SK-N-MC (cell line): Measurements from ENCODE around the gene LHFPL6.

ENCODE experiments used
- DNase-seq: peaks from one replicate; pipeline ENCODE4 v3.0.0-alpha.2; 2011; ENCODE audit warnings: low read depth, low spot score
- H3K27ac ChIP-seq: fragments of 200-600 bp; sonication (generic); 2 replicates; pipeline ENCODE4 v1.5.1; 2016; ENCODE audit warnings: mixed run types
- H3K36me3 ChIP-seq: fragments of 200-600 bp; sonication (generic); 2 replicates; pipeline ENCODE4 v1.6.1; 2017; ENCODE audit warnings: antibody characterized with exemption, low read length, mixed read lengths; ENCODE audit not compliant: insufficient read depth
- H3K4me3 ChIP-seq: fragments of 200-600 bp; sonication (generic); 2 replicates; pipeline ENCODE4 v1.5.1; 2016
- H3K9ac ChIP-seq: fragments of 200-600 bp; sonication (generic); 2 replicates; pipeline ENCODE4 v1.8.0; 2017; ENCODE audit warnings: mixed run types, mixed read lengths; ENCODE audit not compliant: insufficient read length
- H3K9me3 ChIP-seq: fragments of 200-600 bp; sonication (generic); 2 replicates; pipeline ENCODE4 v1.6.1; 2017; ENCODE audit warnings: low read depth, mild to moderate bottlenecking, antibody characterized with exemption, low read length, moderate library complexity, mixed read lengths
- EZH2 ChIP-seq: fragments of 200-600 bp; sonication (generic); IDR thresholded peaks from one replicate; pipeline ENCODE4 v1.6.1; 2017; ENCODE audit warnings: antibody characterized with exemption
- FOXP2 ChIP-seq: optimal IDR thresholded peaks from 2 replicates; pipeline ENCODE3; 2011; ENCODE audit warnings: mild to moderate bottlenecking, moderate library complexity; ENCODE audit not compliant: insufficient read depth; ENCODE audit errors: extremely low read length, control extremely low read depth
- POLR2AphosphoS5 ChIP-seq: IDR thresholded peaks from 2 replicates; pipeline ENCODE4 v1.6.1; 2012; ENCODE audit warnings: mild to moderate bottlenecking, low read depth, low read length, borderline replicate concordance

The LHFPL6 gene

DNA sequence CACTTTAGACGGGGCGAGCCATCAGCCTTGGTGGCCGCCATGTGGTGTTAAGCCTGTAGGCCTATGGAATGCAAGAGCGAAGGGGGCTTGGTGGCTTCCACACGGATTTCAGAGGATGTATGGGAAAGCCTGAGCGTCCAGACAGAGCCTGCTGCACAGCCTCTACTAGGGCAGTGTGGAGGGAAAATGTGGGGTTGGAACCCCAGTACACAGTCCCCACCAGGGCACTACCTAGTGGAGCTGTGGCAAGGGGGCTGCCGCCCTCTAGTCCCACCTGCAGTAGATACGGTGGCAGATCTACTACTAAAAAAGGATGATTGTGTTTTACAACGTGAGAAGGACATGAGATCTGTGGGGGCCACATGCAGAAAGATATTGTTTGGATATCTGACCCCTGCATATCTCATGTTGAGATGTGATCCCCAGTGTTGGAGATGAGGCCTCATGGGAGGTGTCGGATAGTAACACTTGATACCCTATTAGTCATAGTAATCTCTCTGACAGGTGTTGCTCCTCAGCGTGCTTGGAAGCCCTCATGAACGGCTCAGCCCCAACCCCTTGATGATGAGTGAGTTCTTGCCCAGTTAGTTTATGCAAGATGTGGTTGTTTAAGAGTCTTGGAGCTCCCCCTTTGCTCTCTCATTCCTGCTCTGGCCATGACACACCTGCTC lies 45.6 kb downstream of the LHFPL6 start:
- Histone ChIP-seq H3K9ac (no peak overlapping the region), H3K9me3 (no peaks in the 10 kb centered on the region), H3K36me3 (peaks cover 13% of the 10 kb centered on the region; the same call in 1 of the 2 replicates), H3K27ac (no peak overlapping the region), H3K4me3 (no peak overlapping the region)
- DNase-seq = no peak
- TF ChIP-seq POLR2AphosphoS5 (no peak), EZH2 (no peak), FOXP2 (no peak)

DNA sequence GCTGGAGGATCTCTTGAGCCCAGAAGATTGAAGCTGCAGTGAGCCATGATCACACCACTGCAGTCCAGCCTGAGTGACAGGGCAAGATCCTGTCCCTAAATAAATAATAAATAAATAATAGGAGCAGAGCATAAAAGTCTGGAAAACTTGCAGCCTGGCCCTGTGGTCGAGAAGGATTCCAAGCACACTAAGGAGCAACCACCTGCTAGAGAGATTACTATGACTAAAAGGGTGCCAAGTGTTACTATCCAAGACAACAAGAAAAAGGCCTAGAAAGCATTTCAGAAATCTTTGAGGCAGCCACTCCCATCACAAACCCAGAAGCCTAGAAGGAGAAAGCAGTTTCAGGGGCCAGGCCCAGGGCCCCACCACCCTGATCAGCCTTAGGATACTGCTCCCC lies 46.1 kb downstream of the LHFPL6 start:
- Histone ChIP-seq H3K4me3 (no peak overlapping the region), H3K36me3 (peaks cover 19% of the 10 kb centered on the region; the same call in 1 of the 2 replicates), H3K27ac (no peak overlapping the region), H3K9me3 (no peaks in the 10 kb centered on the region), H3K9ac (no peak overlapping the region)
- TF ChIP-seq POLR2AphosphoS5 (no peak), FOXP2 (no peak), EZH2 (no peak)
- DNase-seq = no peak

DNA sequence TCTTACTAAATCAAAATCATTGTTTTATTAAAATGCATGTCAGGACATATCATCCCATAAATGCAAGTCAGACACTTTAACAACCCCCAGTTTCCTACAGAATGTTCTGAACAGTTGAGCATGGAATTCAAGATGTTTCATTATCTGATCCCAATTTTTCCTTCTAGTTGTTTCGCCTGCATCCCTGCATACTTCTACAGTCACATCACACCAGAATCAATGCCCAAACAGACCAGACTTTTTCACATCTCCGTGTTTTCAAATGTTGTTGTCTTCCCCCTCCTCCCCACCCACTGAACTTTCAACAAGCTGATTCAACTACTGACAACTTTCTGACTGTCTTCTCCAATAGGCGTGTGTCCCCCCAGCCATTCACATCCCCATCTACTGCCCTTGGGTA lies 48.6 kb downstream of the LHFPL6 start:
- DNase-seq = no peak
- Histone ChIP-seq H3K4me3 (no peak overlapping the region), H3K9ac (no peak overlapping the region), H3K9me3 (no peaks in the 10 kb centered on the region), H3K36me3 (peaks cover 31% of the 10 kb centered on the region; the same call in 1 of the 2 replicates), H3K27ac (no peak overlapping the region)
- TF ChIP-seq FOXP2 (no peak), POLR2AphosphoS5 (no peak), EZH2 (no peak)

DNA sequence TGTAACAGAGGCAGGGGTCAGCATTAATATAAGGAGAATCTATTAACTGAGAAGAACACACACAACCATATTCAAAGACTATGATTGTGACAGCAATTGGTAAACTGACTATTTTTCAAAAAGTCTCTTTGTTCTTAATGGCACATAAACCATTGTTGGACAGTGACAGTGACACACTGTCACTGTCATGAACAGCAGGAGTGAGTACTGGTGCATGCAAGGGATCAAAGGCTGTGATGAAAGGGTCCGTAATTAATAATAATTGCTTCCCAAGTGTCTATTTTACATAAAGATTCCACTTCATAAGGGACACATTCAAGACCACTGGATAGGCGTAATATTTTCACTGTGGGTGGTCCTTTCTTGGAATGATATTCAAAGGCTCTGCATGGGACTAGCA lies 50.7 kb downstream of the LHFPL6 start:
- no peak for TF ChIP-seq POLR2AphosphoS5
- no peak for TF ChIP-seq FOXP2
- no peak for TF ChIP-seq EZH2
- Histone ChIP-seq H3K36me3 (peaks cover 27% of the 10 kb centered on the region), H3K4me3 (no peak overlapping the region), H3K27ac (no peak overlapping the region), H3K9me3 (no peaks in the 10 kb centered on the region), H3K9ac (no peak overlapping the region)
- no peak for DNase-seq

DNA sequence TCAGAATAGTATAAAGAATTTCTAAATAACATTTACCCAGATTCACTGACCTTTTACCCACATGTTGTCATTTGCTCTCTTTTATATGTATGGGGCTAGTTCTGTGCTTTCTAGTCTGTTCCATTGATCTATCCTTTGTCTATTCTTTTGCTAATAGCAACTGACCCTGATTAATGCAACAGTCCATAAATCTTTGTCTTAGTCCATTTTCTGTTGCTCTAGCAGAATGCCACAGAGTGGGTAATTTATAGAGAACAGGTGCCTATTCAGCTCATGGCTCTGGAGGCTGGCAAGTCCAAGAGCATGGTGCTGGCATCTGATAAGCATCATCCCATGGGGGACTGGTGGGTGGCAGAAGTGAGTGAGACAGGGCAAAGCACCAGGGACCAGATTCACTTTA lies 52.1 kb downstream of the LHFPL6 start:
- DNase-seq = no peak
- TF ChIP-seq POLR2AphosphoS5 = no peak
- no peak for TF ChIP-seq EZH2
- TF ChIP-seq FOXP2 = no peak
- Histone ChIP-seq H3K9ac (no peak overlapping the region), H3K27ac (no peak overlapping the region), H3K36me3 (peaks cover 25% of the 10 kb centered on the region), H3K9me3 (no peaks in the 10 kb centered on the region), H3K4me3 (no peak overlapping the region)

DNA sequence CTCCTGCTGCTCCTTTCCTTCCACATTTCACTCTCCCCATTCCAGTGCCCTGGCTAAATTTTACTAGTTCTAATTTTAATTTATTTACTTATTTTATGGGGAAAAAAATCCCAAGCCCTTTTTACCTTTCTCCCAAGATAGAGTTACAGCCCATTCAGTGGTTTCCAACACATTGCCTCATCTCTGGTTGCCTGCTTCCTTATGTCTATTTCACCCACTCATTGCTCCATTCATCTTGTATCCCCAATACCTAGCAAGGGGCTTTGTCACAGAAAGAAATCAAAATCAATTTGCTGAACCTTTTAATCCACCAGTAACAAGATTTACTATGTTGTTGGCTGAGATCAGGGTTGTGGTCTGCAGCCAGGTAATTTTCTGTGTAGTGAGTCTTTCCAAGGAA lies 55.9 kb downstream of the LHFPL6 start:
- Histone ChIP-seq H3K9ac (no peak overlapping the region), H3K36me3 (peaks cover 22% of the 10 kb centered on the region)
- no peak for TF ChIP-seq FOXP2
- no peak for TF ChIP-seq EZH2
- TF ChIP-seq POLR2AphosphoS5 = no peak

DNA sequence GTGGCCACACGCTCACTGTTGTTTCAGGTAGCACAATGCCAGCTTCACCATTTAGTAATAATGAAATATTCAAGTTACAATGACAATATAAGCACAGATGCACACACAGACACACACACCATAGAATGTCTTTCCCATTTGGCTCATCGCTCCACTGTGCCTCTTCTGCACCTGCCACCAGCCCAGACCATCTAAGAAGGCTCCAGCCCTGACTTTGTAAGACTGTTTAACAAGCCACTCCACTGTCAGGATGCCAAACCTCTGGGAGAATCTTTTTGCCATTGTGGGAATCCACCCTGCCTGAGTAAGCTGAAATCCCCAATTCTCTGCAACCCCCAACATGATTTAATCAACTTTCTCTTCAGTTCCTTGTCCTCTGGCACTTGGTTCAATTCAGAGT lies 60.6 kb downstream of the LHFPL6 start:
- H3K9ac ChIP-seq = no peak overlapping the region
- TF ChIP-seq EZH2 (no peak), FOXP2 (no peak), POLR2AphosphoS5 (no peak)
- H3K9me3 ChIP-seq = no peaks in the 10 kb centered on the region
- DNase-seq = no peak
- no peaks in the 10 kb centered on the region; the same call in 1 of the 2 replicates for H3K36me3 ChIP-seq
- H3K4me3 ChIP-seq = no peak overlapping the region
- H3K27ac ChIP-seq = no peak overlapping the region

More for the DNA sequence above, 55.9 kb downstream of the LHFPL6 start:
- Histone ChIP-seq H3K27ac (no peak overlapping the region), H3K4me3 (no peak overlapping the region), H3K9me3 (no peaks in the 10 kb centered on the region)
- no peak for DNase-seq

DNA sequence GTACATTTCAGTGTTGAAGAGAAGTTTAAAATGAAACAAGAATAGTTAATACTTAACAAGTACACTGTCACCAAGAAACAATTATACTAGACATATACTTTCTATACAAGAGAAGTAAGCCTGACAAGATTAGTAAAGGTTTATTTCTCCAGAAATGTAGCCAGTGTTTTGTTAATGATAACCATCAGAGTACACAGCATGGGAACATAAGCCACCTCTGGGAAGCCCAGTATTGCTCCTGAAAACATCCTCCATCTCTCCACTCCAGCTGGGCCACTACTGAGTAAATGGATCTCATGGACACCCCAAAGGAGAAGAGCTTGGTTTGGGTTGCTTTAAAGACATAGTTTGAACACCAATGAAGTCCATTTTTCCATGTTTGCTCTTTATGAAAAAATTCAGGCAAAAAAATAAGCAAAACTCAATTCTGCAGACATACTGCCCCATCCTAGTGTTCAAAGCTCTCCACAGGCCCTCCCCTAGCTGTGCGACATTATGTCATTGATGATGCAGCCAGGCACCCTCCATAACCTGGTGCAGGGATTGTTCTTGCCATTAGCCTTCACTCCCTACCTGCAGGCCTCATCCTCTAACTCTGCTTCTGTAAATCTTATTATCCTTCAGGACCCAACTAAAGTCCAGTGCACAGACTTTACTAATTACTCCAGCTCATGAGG lies 61.9 kb downstream of the LHFPL6 start:
- Histone ChIP-seq H3K9me3 (no peaks in the 10 kb centered on the region), H3K9ac (peak overlapping the region; percentile 38), H3K4me3 (peak overlapping the region; percentile 62; the same call in 1 of the 2 replicates), H3K36me3 (no peaks in the 10 kb centered on the region; the same call in 1 of the 2 replicates), H3K27ac (peak overlapping the region; percentile 90)
- no peak for TF ChIP-seq POLR2AphosphoS5
- no peak for TF ChIP-seq EZH2
- no peak for TF ChIP-seq FOXP2
- DNase-seq = no peak
